Stimulated activated CD8-positive, alpha-beta memory T cell treated with anti-CD3 and anti-CD28 coated beads, Interleukin-12 subunit alpha, Interleukin-12 subunit beta, amount 100 ng/mL, for 1 hour (primary cell): ENCODE results near the gene PARD6G.
A peak's percentile ranks its signal among the peaks of the same experiment; 100 is the strongest.
"Not testable (repeated sequence)": the region's sequence is repeated elsewhere in the genome, so short reads cannot be mapped to it uniquely, and the experiment has no call there.

Experiments used
- DNase-seq: peaks from one replicate; pipeline ENCODE4 v3.0.0-alpha.2; 2020; ENCODE audit warnings: low read depth

The PARD6G gene

DNA sequence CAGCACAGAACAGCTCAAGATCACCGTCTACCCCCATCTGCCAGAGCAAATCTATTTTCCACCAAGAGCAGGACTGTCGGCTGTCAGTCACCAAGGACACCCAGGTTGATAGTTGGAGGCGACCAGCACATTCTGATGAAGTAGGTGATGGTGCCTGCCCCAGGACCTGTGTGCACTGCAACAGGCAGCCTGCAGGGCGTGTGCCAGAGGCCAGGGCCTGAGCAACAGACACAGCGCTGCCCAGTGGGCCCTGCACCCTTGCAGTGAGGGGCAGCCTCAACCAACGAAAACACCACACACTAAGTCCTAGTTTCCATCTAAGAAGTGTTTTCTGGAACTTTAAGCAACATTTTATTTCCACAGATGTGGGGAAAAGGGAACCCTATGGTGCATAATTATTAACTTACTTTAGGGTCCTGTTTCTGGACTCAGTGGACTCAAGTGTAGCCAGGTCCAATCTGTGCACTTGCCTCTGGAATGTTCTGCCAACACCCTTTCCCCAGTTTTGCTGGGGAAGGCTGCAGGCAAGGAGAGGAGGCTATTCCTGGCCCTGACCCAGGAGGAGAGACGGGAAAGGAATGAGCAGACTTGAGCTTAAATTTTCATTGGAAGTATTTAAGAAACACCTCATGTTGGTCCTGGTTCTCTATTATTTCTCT, 76.8 kb downstream of the PARD6G start:
- DNase-seq, result no peak

DNA sequence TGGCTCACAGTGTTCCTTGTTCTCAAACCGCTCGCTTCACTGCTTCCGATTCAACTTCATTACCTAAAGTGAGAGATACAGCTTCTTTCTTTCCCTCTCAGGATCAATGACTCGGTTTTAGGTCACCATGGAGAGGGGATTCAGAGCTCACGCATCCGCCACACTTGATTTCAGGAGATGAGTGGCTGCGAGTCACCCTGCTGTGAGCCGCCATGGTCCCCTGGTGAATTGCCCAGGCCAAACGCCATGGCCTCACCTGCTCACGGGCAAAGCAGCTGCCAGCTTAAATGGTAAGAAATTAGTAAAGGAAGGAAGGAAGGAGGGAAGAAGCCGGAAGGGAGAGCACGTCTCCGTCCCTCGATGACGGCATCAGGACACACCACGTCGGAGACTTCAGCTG, 77.7 kb downstream of the PARD6G start:
- DNase-seq, result no peak

DNA sequence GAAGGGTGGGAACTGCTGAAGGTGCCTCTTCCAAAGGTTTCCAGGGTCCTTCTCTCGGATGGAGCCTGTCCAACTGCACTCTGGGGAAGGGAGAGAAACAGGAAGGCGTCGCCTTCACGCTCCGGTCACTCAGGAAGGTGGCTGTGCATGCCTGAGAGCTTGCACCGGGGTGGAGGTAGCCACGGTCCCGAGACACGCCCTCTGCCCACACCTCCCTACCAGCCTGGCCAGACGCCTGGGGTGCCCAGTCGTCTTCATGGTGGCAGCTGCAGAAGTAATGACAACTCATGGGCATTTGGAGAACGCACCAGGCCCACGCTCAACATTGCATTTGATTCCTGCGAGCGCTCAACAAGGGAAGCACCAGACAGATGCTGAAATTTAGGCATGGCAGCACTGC, 78.3 kb downstream of the PARD6G start:
- DNase-seq, result no peak

DNA sequence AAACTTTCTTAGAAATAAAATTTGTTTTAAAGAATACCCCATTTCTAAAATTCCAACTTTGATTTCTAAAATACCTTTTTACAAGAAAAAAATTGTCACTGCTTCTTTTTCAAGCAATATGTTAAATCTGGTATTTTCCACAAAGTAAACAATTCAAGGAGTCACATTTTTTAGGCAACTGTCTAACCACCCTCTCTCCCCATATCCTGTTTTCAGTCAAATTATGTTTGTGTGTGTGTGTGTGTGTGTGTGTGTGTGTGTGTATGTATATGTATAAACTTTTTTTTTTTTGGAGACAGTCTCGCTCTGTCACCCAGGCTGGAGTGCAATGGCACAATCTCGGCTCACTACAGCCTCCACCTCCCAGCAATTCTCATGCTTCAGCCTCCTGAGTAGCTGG, 79.0 kb downstream of the PARD6G start:
- no peak for DNase-seq

DNA sequence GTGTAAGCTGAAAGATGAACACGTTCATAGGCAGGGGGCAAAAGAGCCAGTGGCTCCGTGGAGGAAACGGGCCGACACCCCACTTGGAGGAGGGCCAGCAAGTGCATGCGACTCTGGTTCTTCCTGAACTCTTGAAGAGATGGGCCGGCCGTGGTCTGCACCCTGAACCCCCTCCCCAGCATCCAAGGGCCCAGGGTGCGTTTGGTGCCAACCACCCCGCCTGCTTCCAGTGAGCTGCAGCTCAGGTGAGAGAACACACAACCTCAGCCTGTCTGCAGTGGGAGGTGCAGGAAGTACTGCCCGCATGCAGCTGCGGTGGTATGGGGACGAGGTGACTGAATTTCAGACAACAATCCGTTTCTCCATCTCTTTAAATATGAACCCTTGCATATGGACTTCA, 79.4 kb downstream of the PARD6G start:
- DNase-seq, result no peak

DNA sequence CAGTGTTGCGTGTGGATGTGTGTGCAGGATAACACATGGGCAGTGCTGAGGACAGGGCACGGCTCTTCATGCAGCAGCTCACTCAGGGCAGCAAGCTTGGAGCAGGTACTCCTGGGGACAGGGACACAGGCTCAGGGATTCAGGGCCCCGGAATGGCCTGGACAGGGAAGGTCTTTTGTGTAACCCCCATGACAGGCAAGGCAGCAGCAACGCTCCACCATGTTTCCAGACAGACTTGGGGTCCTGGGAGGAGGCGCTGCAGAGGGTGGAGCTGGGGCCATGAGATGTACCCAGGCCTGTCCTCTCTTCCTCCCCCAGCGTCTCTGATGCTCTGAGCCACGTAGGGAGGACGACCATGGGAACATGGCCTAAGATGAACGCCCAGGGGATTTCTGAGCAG, 80.0 kb downstream of the PARD6G start:
- DNase-seq, result no peak

DNA sequence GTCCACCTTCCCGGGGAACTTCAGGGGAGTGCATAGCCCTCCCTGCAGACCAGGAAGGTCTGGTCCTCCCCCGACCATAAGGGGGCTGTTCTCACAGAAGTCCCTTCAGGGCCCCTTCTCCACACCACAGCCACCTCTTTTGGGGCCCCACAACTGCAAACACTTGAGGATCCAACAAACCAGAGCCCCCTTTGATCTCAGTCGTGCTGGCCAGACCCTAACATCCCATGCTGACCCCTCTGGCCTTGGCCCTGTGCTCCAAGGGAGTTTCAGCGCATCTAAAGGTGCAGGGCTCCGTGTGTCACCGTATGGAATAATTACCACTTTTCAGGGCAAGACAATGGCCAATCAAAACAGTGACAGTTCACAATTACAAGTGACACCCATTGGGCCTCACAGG, 80.6 kb downstream of the PARD6G start:
- no peak for DNase-seq

DNA sequence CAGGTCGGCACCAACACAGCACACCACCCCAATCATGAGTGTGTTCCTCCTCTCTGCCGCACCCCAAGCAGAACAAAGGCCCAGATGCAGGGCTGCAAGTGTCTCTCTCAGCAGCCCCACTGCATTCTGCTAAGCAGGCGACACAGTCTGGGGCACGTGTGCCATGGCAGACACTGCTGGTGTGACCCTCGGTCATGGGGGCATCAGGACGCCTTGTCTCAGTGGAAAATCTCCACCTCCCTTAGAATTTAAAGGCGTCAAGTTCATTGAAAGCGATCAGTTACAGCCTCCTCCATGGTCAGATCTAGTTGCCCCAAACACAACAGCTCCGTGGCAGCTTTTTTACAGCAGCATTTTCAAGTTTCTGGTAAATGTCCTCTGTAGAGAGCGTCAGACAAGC, 81.1 kb downstream of the PARD6G start:
- no peak for DNase-seq

DNA sequence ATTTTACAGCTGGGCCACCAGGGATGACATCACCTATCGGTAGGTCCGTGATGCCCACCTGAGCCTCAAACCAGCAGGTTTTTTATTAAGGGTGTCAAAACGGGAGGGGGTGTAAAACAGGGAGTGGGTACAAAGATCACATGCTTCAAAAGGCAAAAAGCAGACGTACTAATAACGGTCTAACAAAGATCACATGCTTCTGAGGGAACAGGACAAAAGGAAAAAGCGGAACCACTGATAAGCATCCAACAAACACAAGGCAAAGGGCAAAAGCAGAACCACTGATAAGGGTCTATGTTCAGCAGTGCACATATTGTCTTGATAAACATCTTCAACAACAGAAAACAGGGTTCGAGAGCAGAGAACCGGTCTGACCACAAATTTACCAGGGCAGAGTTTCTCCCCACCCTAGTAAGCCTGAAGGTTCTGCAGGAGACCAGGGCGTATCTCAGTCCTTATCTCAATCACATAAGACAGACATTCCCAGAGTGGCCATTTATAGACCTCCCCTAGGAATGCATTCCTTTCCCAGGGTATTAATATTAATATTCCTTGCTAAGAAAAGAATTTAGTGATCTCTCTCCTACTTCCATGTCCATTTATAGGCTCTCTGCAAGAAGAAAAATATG, 82.5 kb downstream of the PARD6G start:
- DNase-seq, result not testable (repeated sequence)

DNA sequence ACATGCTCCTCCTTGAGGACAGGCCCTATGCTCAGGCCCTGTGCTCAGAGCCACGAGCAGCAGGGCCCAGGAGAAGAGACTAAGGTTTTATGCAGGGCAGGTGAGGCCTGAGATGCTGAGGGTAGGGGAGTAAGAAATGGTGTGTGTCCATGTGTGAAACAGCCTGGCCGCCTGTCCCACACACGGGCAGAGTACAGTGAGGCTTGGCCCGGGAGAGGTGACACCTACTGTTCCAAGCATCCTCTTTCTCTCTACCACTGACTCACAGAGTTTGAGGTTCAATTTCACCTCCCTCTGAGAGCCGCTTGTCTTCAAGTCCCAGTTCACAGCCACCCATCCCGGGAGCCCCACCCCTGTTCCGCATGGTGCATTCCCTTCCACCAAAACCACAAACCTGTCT, 84.1 kb downstream of the PARD6G start:
- DNase-seq, result no peak

DNA sequence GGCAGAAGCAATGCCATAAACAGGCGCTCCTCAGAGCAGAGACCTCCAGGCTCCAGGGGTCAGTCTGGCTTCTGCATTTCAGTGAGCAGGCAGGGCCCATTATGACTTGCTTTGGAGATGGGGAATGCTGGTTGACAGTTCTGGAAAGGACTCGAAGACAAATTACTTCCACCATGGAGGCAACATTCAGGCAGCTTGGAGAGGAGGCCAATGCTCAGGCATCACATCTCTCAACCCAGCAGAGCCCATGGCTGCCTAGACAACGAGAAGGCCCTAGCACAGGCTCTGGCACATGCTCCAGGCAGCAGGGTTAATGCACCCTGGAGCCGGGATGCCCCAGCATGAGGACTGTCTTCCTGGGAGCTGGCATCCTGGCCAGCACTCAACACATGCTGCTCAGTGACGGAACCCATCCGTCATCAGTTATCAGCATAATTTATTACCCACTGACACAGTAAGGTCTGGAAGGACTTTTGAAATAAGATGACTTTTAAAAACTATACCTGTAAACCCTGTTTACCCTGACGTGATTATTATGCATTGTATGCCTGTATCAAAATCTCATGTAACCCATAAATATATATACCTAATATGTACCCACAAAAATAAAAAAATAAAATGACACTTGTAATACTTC, 85.4 kb downstream of the PARD6G start:
- no peak for DNase-seq

DNA sequence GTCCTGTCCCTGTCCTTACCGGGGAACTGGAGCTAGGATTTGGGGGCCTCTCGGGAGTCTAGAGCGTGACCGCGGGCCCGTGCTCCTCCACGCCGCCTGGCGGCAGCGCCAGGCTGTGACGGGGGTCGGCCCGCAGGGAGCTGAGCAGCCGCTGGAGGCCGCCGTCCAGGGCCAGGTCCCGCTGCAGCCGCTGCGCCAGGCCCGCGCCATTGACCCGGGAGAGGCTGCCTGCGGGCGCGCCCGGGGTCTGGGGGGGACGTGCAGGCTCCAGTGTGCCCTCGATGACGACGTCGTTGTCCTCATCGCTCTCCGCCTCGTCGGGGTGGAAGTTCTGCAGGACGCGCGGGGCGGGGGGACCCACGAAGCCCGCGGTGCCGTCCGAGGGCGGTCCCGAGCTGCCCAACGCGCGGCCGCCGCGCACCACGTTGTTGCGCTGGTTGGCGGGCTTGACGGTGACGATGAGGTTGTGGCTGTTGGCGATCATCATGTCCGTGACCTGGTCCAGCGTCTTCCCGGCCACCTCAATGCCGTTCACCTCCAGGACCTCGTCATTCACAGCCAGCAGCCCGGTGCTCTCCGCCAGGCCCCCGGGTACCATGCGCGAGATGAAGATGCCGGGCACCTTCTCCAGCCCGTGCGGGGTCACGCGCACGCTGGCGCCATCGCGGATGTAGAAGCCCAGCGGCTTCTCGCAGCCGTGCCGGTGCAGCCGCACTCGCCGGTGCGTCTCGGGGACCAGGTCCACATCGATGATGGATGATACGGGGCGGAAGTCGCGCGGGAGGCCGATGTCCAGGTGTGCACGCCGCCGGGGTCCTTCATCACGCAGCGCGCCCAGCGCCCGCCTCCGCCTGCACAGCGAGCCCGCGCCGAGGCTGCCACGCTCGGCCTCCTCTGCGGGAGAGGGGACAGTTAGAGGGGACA, 87.3 kb downstream of the PARD6G start:
- no peak for DNase-seq

DNA sequence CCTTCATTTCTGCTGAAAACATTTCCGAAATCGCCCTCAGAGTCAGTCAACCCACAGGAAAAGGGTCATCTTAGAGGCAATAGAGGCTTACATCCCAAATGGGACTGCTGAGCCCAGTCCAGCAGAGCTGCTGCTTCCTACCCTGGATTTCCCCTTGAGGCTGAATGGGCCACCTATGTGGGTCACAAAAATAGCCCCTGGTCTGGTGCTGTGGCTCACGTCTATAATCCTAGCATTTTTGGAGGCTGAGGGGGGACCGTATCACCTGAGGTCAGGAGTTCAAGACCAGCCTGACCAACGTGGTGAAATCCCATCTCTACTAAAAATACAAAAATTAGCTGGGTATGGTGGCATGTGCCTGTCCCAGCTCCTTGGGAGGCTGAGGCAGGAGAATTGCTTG, 88.9 kb downstream of the PARD6G start:
- no peak for DNase-seq

DNA sequence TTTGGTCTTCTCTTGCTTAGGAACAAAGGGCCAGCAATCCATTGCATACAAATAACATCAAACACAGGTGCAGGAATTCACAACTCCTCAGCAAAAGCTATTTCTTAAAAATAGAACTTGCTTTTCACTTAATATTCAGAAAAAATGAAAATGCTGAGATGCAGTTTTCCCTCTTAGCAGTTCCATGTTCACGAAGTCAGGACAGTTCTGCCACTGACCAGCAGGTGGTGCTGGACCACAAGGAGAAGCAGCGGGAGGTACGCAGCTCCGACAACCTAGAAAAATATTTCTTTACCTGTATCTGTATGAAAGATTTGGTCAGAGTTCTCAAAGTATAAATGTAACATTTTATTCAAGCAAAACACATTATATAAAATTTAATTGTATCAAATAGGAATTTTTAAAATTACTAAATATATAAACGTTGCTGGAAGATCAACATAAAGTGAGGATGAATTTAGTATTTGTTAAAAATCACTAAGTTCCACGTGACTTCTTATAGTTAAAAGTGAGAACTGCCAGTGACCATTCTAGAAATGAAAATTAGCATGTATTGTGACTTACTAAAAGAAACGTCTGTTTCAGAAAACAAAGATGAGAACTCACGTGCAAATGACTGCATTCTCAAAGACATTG, 89.5 kb downstream of the PARD6G start:
- DNase-seq, result peak; percentile 66

DNA sequence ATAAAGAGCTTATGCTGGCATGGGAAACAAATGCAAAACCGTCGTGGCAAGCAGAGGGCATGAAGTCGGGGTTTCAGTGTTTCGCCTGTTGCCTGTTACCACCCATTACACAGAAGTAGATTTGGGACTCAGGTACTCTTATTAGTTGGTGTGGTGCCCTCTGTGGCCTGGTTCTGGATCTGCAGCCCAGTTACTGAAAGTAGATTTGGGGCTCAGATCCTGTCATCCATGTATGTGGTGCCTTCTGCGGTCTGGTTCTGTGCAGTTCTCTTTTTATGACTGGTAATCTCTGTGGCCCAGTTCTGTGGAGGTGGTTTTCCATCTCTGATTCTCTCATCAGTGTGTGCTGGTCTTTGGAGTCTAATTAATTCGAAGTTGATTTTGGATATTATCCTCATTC, 93.0 kb downstream of the PARD6G start:
- no peak for DNase-seq

DNA sequence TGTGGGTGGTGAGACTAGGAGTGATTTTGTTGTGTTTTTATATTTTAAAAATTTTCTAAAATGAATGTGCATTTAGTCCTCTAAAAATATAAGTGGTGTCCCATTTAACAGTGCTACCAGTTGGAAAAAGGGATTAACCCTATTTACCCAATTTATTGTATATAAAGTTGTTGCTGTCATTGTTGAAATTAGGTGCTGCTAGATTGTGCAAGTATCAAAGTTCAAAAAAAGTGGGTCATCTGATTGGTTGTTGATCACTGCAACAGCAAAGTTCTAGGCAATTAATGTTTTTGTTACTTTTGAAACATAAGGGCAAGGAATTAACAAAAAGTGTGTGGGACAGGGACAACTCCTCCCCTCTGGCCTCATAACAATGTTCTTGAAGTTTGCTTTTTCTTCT, 97.6 kb downstream of the PARD6G start:
- no peak for DNase-seq

DNA sequence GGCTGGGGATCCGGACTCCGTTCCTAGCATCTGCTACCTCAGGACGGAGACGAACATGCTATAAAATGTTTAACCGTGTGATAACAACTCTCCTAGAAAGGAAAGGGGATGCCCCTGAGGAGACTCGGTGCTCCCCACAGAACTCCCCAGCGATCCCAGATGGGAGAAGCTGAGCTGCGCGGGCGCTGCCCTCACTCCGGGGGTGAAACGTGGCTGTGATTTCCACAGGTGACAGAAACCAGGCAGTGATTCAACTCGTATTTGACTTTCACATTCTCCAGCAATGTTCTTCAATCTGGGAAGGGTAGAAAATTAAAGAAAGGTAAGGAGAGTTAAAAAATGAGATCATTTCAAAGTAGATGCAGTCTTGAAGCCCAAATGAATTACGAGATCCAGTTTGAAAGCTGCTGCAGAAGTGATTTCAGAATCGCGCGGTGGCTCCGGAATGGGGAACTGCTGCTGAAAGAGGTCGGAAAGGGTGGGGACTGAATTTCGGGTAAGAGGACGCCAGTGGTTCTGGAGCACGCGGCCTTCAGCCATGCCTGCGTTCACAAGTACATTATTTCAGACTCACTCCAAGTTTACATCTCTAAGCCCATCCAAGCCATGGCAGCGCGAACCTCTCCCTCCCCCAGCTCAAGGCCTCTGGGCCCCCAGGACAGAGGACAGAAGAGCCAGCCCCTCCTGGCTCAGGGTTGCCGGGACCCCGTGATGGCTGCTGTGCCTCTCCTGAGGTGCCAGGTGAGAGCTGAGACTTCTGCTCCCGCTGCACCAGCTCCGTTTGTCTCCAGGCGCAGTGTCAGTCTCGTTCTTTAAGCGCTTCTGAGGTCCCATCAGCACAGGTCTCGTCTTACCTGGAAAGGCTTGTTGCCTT, 98.8 kb downstream of the PARD6G start:
- no peak for DNase-seq

DNA sequence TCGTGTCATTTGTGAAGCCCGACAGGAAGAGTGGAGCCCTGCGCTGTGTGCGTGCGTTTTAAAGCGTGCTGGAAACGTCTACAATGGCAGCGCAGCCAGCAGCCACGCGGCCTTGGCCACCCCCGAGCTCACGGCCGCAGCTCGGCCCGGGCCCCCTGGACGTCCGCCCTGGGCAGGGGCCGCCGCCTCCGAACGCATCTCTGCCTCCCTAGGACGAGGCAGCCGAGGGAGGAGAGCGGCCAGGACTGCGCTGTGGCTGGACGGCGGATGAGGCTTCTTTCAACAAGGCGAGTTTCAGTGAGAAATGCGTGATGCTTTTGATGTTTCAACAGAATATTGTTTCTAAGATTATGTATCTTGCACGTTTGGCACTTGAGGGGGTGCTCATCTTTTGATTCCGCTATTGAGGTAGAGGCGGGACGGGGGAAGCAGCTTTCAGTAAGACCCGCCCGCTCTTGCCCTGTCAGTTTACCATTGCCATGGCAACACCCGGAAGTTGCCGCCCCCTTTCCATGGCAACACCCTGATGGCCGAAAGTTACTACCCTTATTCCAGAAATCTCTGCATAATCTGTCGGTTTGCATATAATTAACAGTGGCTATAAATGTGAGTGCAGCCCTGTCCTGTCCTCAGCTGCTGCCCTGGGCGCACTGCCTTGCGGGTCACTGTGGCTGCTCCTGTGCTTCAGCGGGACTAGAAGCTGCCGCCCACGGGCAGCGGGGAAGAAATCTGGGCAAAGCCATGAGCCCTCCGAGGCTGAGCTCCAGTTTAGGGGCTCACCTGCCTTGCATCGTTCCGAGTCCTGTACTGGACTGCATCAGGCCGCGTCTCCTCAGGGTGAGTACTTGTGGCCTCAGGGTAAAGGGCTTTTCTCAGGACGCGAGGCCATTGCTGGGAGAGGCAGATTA, 99.6 kb downstream of the PARD6G start:
- peak; percentile 62 for DNase-seq

DNA sequence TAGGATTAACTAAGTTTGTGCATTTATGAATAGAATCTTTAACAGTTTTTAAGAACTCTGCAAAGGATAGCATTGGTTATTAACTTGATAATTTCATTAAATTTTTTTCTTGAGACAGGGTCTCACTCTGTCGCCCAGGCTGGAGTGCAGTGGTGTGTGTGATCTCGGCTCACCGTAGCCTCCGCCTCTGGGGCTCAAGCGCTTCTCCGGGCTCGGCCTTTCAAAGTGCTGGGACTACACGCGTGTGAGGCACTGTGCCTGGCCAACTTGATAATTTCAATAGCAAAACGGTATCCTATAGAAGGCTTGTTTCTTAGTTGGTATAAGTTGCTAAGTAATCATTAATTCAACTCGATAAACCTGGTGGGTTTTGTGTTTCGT, 100.3 kb downstream of the PARD6G start:
- DNase-seq, result no peak

DNA sequence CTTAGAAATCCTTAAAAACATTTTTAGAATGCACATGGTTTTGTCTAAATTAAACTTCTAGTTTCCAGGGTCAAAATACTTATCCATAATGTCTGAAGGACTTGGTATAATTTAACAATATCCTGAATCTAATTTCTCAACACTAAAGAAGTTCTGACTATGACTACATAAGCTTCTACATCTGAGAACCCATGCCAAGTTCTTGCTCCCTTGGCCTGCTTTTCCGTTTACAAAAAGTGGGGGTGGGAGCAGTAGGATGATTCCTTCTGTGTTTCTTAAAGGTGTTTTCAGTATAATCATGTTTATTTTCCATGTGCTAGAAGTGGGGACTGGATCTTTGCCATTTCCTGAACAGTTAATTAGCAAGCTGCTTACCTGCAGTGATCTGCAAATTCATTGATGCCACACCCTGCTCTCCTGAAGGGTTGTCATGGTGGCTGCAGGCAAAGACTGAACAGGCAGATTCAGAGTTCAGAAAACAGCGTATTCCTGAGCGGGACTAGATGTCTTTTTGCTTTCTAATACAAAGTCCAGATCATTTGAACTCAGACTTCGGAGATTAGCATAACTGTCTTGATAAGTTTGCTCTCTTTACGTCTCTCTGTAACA, 102.0 kb downstream of the PARD6G start:
- no peak for DNase-seq
